Activated CD4-positive, alpha-beta memory T cell treated with anti-CD3 and anti-CD28 coated beads for 36 hours (primary cell): ENCODE results near the gene FRMPD2. TPM values are rescaled to one million over a fixed set of nuclear protein-coding genes. Genes with fewer than 3 reads are reported as not detected.
A peak's percentile ranks its signal among the peaks of the same experiment; 100 is the strongest.
"Not testable (repeated sequence)": the region's sequence is repeated elsewhere in the genome, so short reads cannot be mapped to it uniquely, and the experiment has no call there.

Experiments
- CTCF ChIA-PET: fragments of 350-600 bp; sonication (Branson Sonifier 250); formaldehyde crosslinking; loops from one replicate; lab custom pipeline; 2021; ENCODE audit warnings: antibody characterized with exemption, inconsistent platforms; lab: Charles Lee
- POLR2A ChIA-PET: fragments of 350-600 bp; sonication (Branson Sonifier 250); formaldehyde crosslinking; loops from one replicate; lab custom pipeline; 2021; ENCODE audit warnings: antibody characterized with exemption; lab: Charles Lee
- DNase-seq: peaks from one replicate; pipeline ENCODE4 v3.0.0-alpha.2; 2020
- H3K27ac Mint-ChIP-seq: one replicate; pipeline ENCODE4 v1.8.0; 2021; ENCODE audit warnings: mixed read lengths
- H3K27me3 Mint-ChIP-seq: one replicate; pipeline ENCODE4 v1.8.0; 2021; ENCODE audit warnings: mixed read lengths
- H3K36me3 Mint-ChIP-seq: one replicate; pipeline ENCODE4 v1.8.0; 2021; ENCODE audit warnings: mixed read lengths
- H3K4me1 Mint-ChIP-seq: one replicate; pipeline ENCODE4 v1.8.0; 2021; ENCODE audit warnings: low read depth, mixed read lengths
- H3K4me3 Mint-ChIP-seq: one replicate; pipeline ENCODE4 v1.8.0; 2021; ENCODE audit warnings: mild to moderate bottlenecking, mixed read lengths
- H3K9me3 Mint-ChIP-seq: one replicate; pipeline ENCODE4 v1.8.0; 2021; ENCODE audit warnings: mixed read lengths
- intact Hi-C: fragments of 100-400 bp; cut with micrococcal nuclease; formaldehyde crosslinking; loops from one replicate; pipeline ENCODE4 v1.15.1; 2023
- total RNA-seq, 2 experiments: library from RNA; stranded (reverse); gene quantifications; one replicate each; pipeline ENCODE4 v1.2.3, GENCODE V29; 2021

Gene FRMPD2
- total RNA-seq, 2 experiments from 2014 or later = not detected

GRCh38 chr10:48221031-48221430 lies 53.5 kb downstream of the FRMPD2 start:
- H3K27ac Mint-ChIP-seq, POLR2A ChIA-PET, DNase-seq, H3K9me3 Mint-ChIP-seq, CTCF ChIA-PET, H3K4me3 Mint-ChIP-seq, intact Hi-C loops, H3K36me3 Mint-ChIP-seq, H3K4me1 Mint-ChIP-seq: not testable (repeated sequence)
- peaks cover 14% of the 10 kb centered on the region for H3K27me3 Mint-ChIP-seq

- intact Hi-C loops = loop anchor here (10.0 kb wide), 1 partner anchor 286 kb away; no protein-coding TSS in a partner anchor
- Mint-ChIP-seq H3K27ac (no peak overlapping the region), H3K9me3 (no peaks in the 10 kb centered on the region), H3K36me3 (no peaks in the 10 kb centered on the region), H3K4me1 (no peaks in the 10 kb centered on the region), H3K4me3 (no peak overlapping the region), H3K27me3 (peaks cover 11% of the 10 kb centered on the region)
- DNase-seq = no peak
- POLR2A ChIA-PET = no interaction called here
- CTCF ChIA-PET = interaction anchor here (0.6 kb wide), 1 partner anchor 8 kb away, joined by 3 read pairs; no protein-coding TSS in a partner anchor
These were observed 55.3 kb downstream of the FRMPD2 start for GRCh38 chr10:48219194-48219593.

- Mint-ChIP-seq H3K27me3 (peaks cover 8% of the 10 kb centered on the region), H3K27ac (no peak overlapping the region), H3K9me3 (no peaks in the 10 kb centered on the region), H3K4me3 (no peak overlapping the region), H3K4me1 (no peaks in the 10 kb centered on the region), H3K36me3 (no peaks in the 10 kb centered on the region)
- ChIA-PET POLR2A (no interaction called here), CTCF (interaction anchor here (1.7 to 4.1 kb wide), 2 partner anchors 17 to 74 kb away, joined by 5 to 18 read pairs; no protein-coding TSS in a partner anchor)
- intact Hi-C loops = loop anchor here (10.0 kb wide), 1 partner anchor 288 kb away; no protein-coding TSS in a partner anchor
- DNase-seq = no peak
These were observed 57.8 kb downstream of the FRMPD2 start for GRCh38 chr10:48216744-48217143.

GRCh38 chr10:48216204-48216505 lies 58.3 kb downstream of the FRMPD2 start:
- ChIA-PET POLR2A (no interaction called here), CTCF (interaction anchor here (1.2 to 4.1 kb wide), 4 partner anchors 11 to 75 kb away, joined by 3 to 18 read pairs (median 5); no protein-coding TSS in a partner anchor)
- H3K36me3 Mint-ChIP-seq = no peaks in the 10 kb centered on the region
- peaks cover 10% of the 10 kb centered on the region for H3K27me3 Mint-ChIP-seq
- H3K4me1 Mint-ChIP-seq = no peaks in the 10 kb centered on the region
- H3K4me3 Mint-ChIP-seq = no peak overlapping the region
- DNase-seq = no peak
- no peak overlapping the region for H3K27ac Mint-ChIP-seq
- no peaks in the 10 kb centered on the region for H3K9me3 Mint-ChIP-seq
- intact Hi-C loops = loop anchor here (10.0 kb wide), 1 partner anchor 289 kb away; no protein-coding TSS in a partner anchor

GRCh38 chr10:48215486-48216203 lies 58.9 kb downstream of the FRMPD2 start:
- Mint-ChIP-seq H3K27me3 (peaks cover 10% of the 10 kb centered on the region), H3K4me3 (no peak overlapping the region), H3K9me3 (no peaks in the 10 kb centered on the region), H3K36me3 (no peaks in the 10 kb centered on the region), H3K27ac (no peak overlapping the region), H3K4me1 (no peaks in the 10 kb centered on the region)
- ChIA-PET POLR2A (no interaction called here), CTCF (interaction anchor here (0.6 to 4.1 kb wide), 6 partner anchors 10 to 146 kb away, joined by 3 to 18 read pairs (median 4); no protein-coding TSS in a partner anchor)
- intact Hi-C loops = loop anchor here (1.0 to 10.0 kb wide), 2 partner anchors 74 to 289 kb away; no protein-coding TSS in a partner anchor
- DNase-seq = peak; percentile 58

- CTCF ChIA-PET = interaction anchor here (0.6 to 4.1 kb wide), 6 partner anchors 10 to 147 kb away, joined by 3 to 18 read pairs (median 3); no protein-coding TSS in a partner anchor
These were observed 59.6 kb downstream of the FRMPD2 start for GRCh38 chr10:48214716-48215485.

GRCh38 chr10:48213047-48213446 lies 61.4 kb downstream of the FRMPD2 start:
- DNase-seq = no peak
- peaks cover 3% of the 10 kb centered on the region for H3K27me3 Mint-ChIP-seq
- intact Hi-C loops = loop anchor here (10.0 kb wide), 1 partner anchor 292 kb away; no protein-coding TSS in a partner anchor
- CTCF ChIA-PET = interaction anchor here (4.1 kb wide), 1 partner anchor 78 kb away, joined by 18 read pairs; no protein-coding TSS in a partner anchor
- H3K27ac Mint-ChIP-seq = no peak overlapping the region
- POLR2A ChIA-PET = no interaction called here
- H3K4me1 Mint-ChIP-seq = no peaks in the 10 kb centered on the region
- H3K4me3 Mint-ChIP-seq = no peak overlapping the region
- no peaks in the 10 kb centered on the region for H3K9me3 Mint-ChIP-seq
- H3K36me3 Mint-ChIP-seq = no peaks in the 10 kb centered on the region

More at GRCh38 chr10:48214716-48215485, 59.6 kb downstream of the FRMPD2 start:
- no peaks in the 10 kb centered on the region for H3K36me3 Mint-ChIP-seq
- H3K27ac Mint-ChIP-seq = no peak overlapping the region
- DNase-seq = no peak
- intact Hi-C loops = loop anchor here (1.0 to 10.0 kb wide), 2 partner anchors 74 to 290 kb away; no protein-coding TSS in a partner anchor
- no peaks in the 10 kb centered on the region for H3K4me1 Mint-ChIP-seq
- no peak overlapping the region for H3K4me3 Mint-ChIP-seq
- H3K9me3 Mint-ChIP-seq = no peaks in the 10 kb centered on the region
- H3K27me3 Mint-ChIP-seq = peaks cover 9% of the 10 kb centered on the region
- POLR2A ChIA-PET = no interaction called here

- intact Hi-C loops = loop anchor here (10.0 kb wide), 1 partner anchor 293 kb away; no protein-coding TSS in a partner anchor
- H3K36me3 Mint-ChIP-seq = no peaks in the 10 kb centered on the region
- no peak overlapping the region for H3K27ac Mint-ChIP-seq
- ChIA-PET POLR2A (no interaction called here), CTCF (no interaction called here)
- H3K4me3 Mint-ChIP-seq = no peak overlapping the region
- H3K4me1 Mint-ChIP-seq = no peaks in the 10 kb centered on the region
- no peak for DNase-seq
- peaks cover 4% of the 10 kb centered on the region for H3K27me3 Mint-ChIP-seq
- H3K9me3 Mint-ChIP-seq = no peaks in the 10 kb centered on the region
These were observed 62.7 kb downstream of the FRMPD2 start for GRCh38 chr10:48211777-48212176.

- no peak for DNase-seq
- no peak overlapping the region for H3K4me3 Mint-ChIP-seq
- ChIA-PET CTCF (no interaction called here), POLR2A (no interaction called here)
- no peaks in the 10 kb centered on the region for H3K9me3 Mint-ChIP-seq
- H3K4me1 Mint-ChIP-seq = no peaks in the 10 kb centered on the region
- intact Hi-C loops = loop anchor here (10.0 kb wide), 1 partner anchor 294 kb away; no protein-coding TSS in a partner anchor
- H3K27ac Mint-ChIP-seq = no peak overlapping the region
- H3K27me3 Mint-ChIP-seq = peaks cover 6% of the 10 kb centered on the region
- H3K36me3 Mint-ChIP-seq = no peaks in the 10 kb centered on the region
These were observed 63.5 kb downstream of the FRMPD2 start for GRCh38 chr10:48210966-48211365.

- intact Hi-C loops = loop anchor here (10.0 kb wide), 1 partner anchor 294 kb away; no protein-coding TSS in a partner anchor
- Mint-ChIP-seq H3K36me3 (no peaks in the 10 kb centered on the region), H3K4me1 (no peaks in the 10 kb centered on the region), H3K27ac (no peak overlapping the region), H3K9me3 (no peaks in the 10 kb centered on the region), H3K4me3 (no peak overlapping the region), H3K27me3 (peaks cover 6% of the 10 kb centered on the region)
- POLR2A ChIA-PET = no interaction called here
- no peak for DNase-seq
- CTCF ChIA-PET = no interaction called here
These were observed 64.1 kb downstream of the FRMPD2 start for GRCh38 chr10:48210391-48210790.

- Mint-ChIP-seq H3K27me3 (peaks cover 6% of the 10 kb centered on the region), H3K27ac (no peak overlapping the region), H3K9me3 (no peaks in the 10 kb centered on the region), H3K4me3 (no peak overlapping the region), H3K4me1 (no peaks in the 10 kb centered on the region), H3K36me3 (no peaks in the 10 kb centered on the region)
- POLR2A ChIA-PET = no interaction called here
- CTCF ChIA-PET = interaction anchor here (1.0 to 1.3 kb wide), 2 partner anchors 9 to 81 kb away, joined by 3 read pairs; no protein-coding TSS in a partner anchor
- intact Hi-C loops = no loop called here
- DNase-seq = no peak
These were observed 65.3 kb downstream of the FRMPD2 start for GRCh38 chr10:48209241-48209640.

GRCh38 chr10:48207853-48208252 lies 66.6 kb downstream of the FRMPD2 start:
- Mint-ChIP-seq H3K27me3 (peaks cover 6% of the 10 kb centered on the region), H3K27ac (no peak overlapping the region), H3K4me1 (no peaks in the 10 kb centered on the region), H3K9me3 (no peaks in the 10 kb centered on the region), H3K4me3 (no peak overlapping the region), H3K36me3 (no peaks in the 10 kb centered on the region)
- intact Hi-C loops = no loop called here
- POLR2A ChIA-PET = no interaction called here
- CTCF ChIA-PET = no interaction called here
- no peak for DNase-seq
